OCI-LY3 (cell line): ENCODE measurements around the gene ARMC9.

Experiments
- H2AFZ ChIP-seq: fragments of 200-600, 300-600 bp; shearing (Covaris generic); 2 replicates; pipeline ENCODE4 v1.6.0; 2014; ENCODE audit warnings: antibody characterized with exemption, low read depth, low read length
- H3K27ac ChIP-seq: fragments of 200-600, 300-600 bp; sonication (generic); 2 replicates; pipeline ENCODE4 v1.5.1; 2014; ENCODE audit warnings: mild to moderate bottlenecking, low read length, moderate library complexity, mixed read lengths
- H3K27me3 ChIP-seq: fragments of 200-600, 300-600 bp; sonication (generic); 2 replicates; pipeline ENCODE4 v1.6.1; 2014; ENCODE audit warnings: low read depth, low read length, mixed read lengths
- H3K36me3 ChIP-seq: fragments of 200-600, 300-600 bp; sonication (generic); replicated peaks from 2 replicates; pipeline ENCODE3; 2014; ENCODE audit warnings: low read depth, low read length, mixed read lengths
- H3K4me1 ChIP-seq: fragments of 300-600, 200-600 bp; sonication (generic); 2 replicates; pipeline ENCODE4 v1.6.1; 2014; ENCODE audit warnings: low read length, mixed read lengths
- H3K4me2 ChIP-seq: fragments of 200-600, 300-600 bp; sonication (generic); 2 replicates; pipeline ENCODE4 v1.6.1; 2014; ENCODE audit warnings: low read length, mixed read lengths
- H3K4me3 ChIP-seq: fragments of 300-600, 200-600 bp; sonication (generic); 2 replicates; pipeline ENCODE4 v1.5.1; 2014; ENCODE audit warnings: antibody characterized with exemption, mild to moderate bottlenecking, low read length, moderate library complexity
- H3K79me2 ChIP-seq: fragments of 300-600, 200-600 bp; shearing (Covaris generic); 2 replicates; pipeline ENCODE4 v1.6.1; 2014; ENCODE audit warnings: mild to moderate bottlenecking, low read length, mixed read lengths
- H3K9ac ChIP-seq: fragments of 300-600, 200-600 bp; shearing (Covaris generic); 2 replicates; pipeline ENCODE4 v1.6.0; 2014; ENCODE audit warnings: mild to moderate bottlenecking, low read length, moderate library complexity
- H3K9me3 ChIP-seq: fragments of 200-600, 300-600 bp; shearing (Covaris generic); 2 replicates; pipeline ENCODE4 v1.6.1; 2014; ENCODE audit warnings: low read length, mixed read lengths; ENCODE audit not compliant: insufficient read depth
- H4K20me1 ChIP-seq: fragments of 200-600, 300-600 bp; sonication (generic); 2 replicates; pipeline ENCODE4 v1.6.1; 2016; ENCODE audit warnings: low read length, mixed read lengths; ENCODE audit not compliant: insufficient read depth
- CTCF ChIP-seq: fragments of 200-600, 300-600 bp; sonication (generic); IDR thresholded peaks from 2 replicates; pipeline ENCODE4 v1.5.1; 2014; ENCODE audit warnings: antibody characterized with exemption, low read length, low read depth
- EZH2phosphoT487 ChIP-seq: fragments of 200-600 bp; shearing (Covaris generic); IDR thresholded peaks from 2 replicates; pipeline ENCODE4 v1.6.1; 2018; ENCODE audit warnings: antibody characterized with exemption, mixed run types, low read depth

ARMC9 gene

DNA sequence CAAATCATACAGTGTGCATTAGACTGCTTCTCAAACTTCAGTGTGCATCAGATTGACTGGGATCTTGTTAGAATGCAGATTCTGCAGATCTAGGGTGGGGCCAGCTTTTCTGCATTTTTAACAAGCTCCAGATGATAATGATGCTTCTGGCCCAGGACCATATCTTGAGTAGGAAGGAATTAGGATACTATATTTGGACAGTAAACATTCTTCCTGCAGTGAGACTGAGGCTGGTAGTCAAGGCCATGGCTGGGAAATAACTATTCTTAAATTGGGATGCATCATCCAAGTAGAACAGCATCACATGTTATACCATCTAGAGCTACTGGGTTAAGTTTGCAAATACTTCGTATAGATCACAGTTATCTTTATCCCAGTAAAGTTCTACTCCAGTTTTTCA is 28.4 kb upstream of the ARMC9 start:
- TF ChIP-seq EZH2phosphoT487 (no peak), CTCF (no peak)
- H3K27me3 ChIP-seq = no peaks in the 10 kb centered on the region
- no peaks in the 10 kb centered on the region for H3K4me1 ChIP-seq
- no peaks in the 10 kb centered on the region for H4K20me1 ChIP-seq
- H3K79me2 ChIP-seq = no peaks in the 10 kb centered on the region
- no peaks in the 10 kb centered on the region for H3K9me3 ChIP-seq
- no peak overlapping the region for H3K4me3 ChIP-seq
- H3K36me3 ChIP-seq = peaks cover 30% of the 10 kb centered on the region
- no peak overlapping the region for H2AFZ ChIP-seq
- H3K27ac ChIP-seq = no peak overlapping the region
- H3K9ac ChIP-seq = no peak overlapping the region
- no peak overlapping the region for H3K4me2 ChIP-seq

GRCh38 chr2:231172025-231172424 is 26.4 kb upstream of the ARMC9 start:
- H4K20me1 ChIP-seq = no peaks in the 10 kb centered on the region
- no peak overlapping the region for H3K4me3 ChIP-seq
- H3K79me2 ChIP-seq = no peaks in the 10 kb centered on the region
- TF ChIP-seq EZH2phosphoT487 = no peak
- TF ChIP-seq CTCF = no peak
- H2AFZ ChIP-seq = no peak overlapping the region
- H3K4me2 ChIP-seq = no peak overlapping the region
- H3K9ac ChIP-seq = no peak overlapping the region
- peaks cover 29% of the 10 kb centered on the region for H3K36me3 ChIP-seq
- no peaks in the 10 kb centered on the region for H3K27me3 ChIP-seq
- H3K27ac ChIP-seq = no peak overlapping the region
- H3K9me3 ChIP-seq = no peaks in the 10 kb centered on the region
- no peaks in the 10 kb centered on the region for H3K4me1 ChIP-seq

- H3K79me2 ChIP-seq = no peaks in the 10 kb centered on the region
- peaks cover 3% of the 10 kb centered on the region; the same call in 1 of the 2 replicates for H3K4me1 ChIP-seq
- no peak overlapping the region for H3K4me2 ChIP-seq
- no peak overlapping the region for H3K9ac ChIP-seq
- H3K27me3 ChIP-seq = no peaks in the 10 kb centered on the region
- H3K4me3 ChIP-seq = no peak overlapping the region
- no peak for TF ChIP-seq CTCF
- H3K27ac ChIP-seq = no peak overlapping the region
- peaks cover 24% of the 10 kb centered on the region for H3K36me3 ChIP-seq
- no peaks in the 10 kb centered on the region for H3K9me3 ChIP-seq
- H4K20me1 ChIP-seq = no peaks in the 10 kb centered on the region
- H2AFZ ChIP-seq = no peak overlapping the region
Measured at GRCh38 chr2:231174211-231174651, 24.2 kb upstream of the ARMC9 start.

DNA sequence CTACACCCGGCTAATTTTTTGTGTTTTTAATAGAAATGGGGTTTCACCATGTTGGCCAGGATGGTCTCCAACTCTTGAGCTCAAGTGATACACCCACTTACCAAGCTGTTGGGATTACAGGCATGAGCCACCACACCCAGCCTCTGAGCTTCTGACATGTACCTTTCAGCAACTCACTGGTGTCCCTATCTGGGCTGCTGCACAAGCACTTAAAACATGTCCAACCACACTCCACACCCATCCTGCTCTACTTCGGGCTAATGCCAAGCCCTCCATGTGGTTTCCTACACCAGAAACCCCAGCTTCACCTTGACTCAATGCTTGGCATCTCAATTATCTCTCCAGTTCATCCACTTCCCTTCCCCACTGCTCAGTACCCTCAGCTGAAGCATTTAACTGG is 22.4 kb upstream of the ARMC9 start:
- peaks cover 8% of the 10 kb centered on the region; the same call in 1 of the 2 replicates for H3K4me1 ChIP-seq
- H3K79me2 ChIP-seq = no peaks in the 10 kb centered on the region
- no peaks in the 10 kb centered on the region for H3K27me3 ChIP-seq
- H4K20me1 ChIP-seq = no peaks in the 10 kb centered on the region
- H3K4me3 ChIP-seq = no peak overlapping the region
- H3K27ac ChIP-seq = no peak overlapping the region
- H2AFZ ChIP-seq = no peak overlapping the region
- H3K9ac ChIP-seq = no peak overlapping the region
- no peaks in the 10 kb centered on the region for H3K9me3 ChIP-seq
- H3K4me2 ChIP-seq = no peak overlapping the region
- peaks cover 19% of the 10 kb centered on the region for H3K36me3 ChIP-seq
- TF ChIP-seq CTCF (no peak), EZH2phosphoT487 (no peak)
